ENCODE measurements around the gene ADD3.
A peak's percentile ranks its signal among the peaks of the same experiment; 100 is the strongest.

The ADD3 gene
- 182 to 302 (median 286) reads per million in 4 experiments for total RNA-seq

GRCh38 chr10:110007701-110008517 is at the start of gene ADD3:
TSS of gene ADD3 (plus strand) at chr10:110007984. CDS start at chr10:110100654, 92,670 bp downstream.
- peak; percentile 96 for DNase-seq

GRCh38 chr10:109958059-109958458 is 49.7 kb upstream of the ADD3 start:
- DNase-seq: no peak

- no peak for DNase-seq
Observed at GRCh38 chr10:109959259-109960145, 48.3 kb upstream of the ADD3 start.

GRCh38 chr10:109960682-109961081 is 47.1 kb upstream of the ADD3 start:
- no peak for DNase-seq

GRCh38 chr10:109961174-109962001 is 46.4 kb upstream of the ADD3 start:
- DNase-seq: no peak

- no peak for DNase-seq
Observed at GRCh38 chr10:109962247-109962646, 45.5 kb upstream of the ADD3 start.

- DNase-seq: no peak
Observed at GRCh38 chr10:109963439-109963838, 44.3 kb upstream of the ADD3 start.

- no peak for DNase-seq
Observed at GRCh38 chr10:109964318-109964717, 43.5 kb upstream of the ADD3 start.

- no peak for DNase-seq
Observed at GRCh38 chr10:109966961-109967738, 40.6 kb upstream of the ADD3 start.

- no peak for DNase-seq
Observed at GRCh38 chr10:109967739-109968088, 40.1 kb upstream of the ADD3 start.

GRCh38 chr10:109968953-109969759 is 38.6 kb upstream of the ADD3 start:
- DNase-seq: no peak

GRCh38 chr10:109969760-109970346 is 37.9 kb upstream of the ADD3 start:
- DNase-seq: no peak

GRCh38 chr10:109971634-109972033 is 36.1 kb upstream of the ADD3 start:
- DNase-seq: no peak

- DNase-seq: no peak
Observed at GRCh38 chr10:109972372-109973001, 35.3 kb upstream of the ADD3 start.

GRCh38 chr10:109973326-109973829 is 34.4 kb upstream of the ADD3 start:
- DNase-seq: no peak

- no peak for DNase-seq
Observed at GRCh38 chr10:109974504-109975191, 33.1 kb upstream of the ADD3 start.

- DNase-seq: no peak
Observed at GRCh38 chr10:109975244-109976190, 32.3 kb upstream of the ADD3 start.

GRCh38 chr10:109976681-109977080 is 31.1 kb upstream of the ADD3 start:
- no peak for DNase-seq

Data from effector CD8-positive, alpha-beta T cell (primary cell).